OCI-LY7 (cell line): Measurements from ENCODE around the gene UBE2M. TPM values are rescaled to one million over a fixed set of nuclear protein-coding genes. Genes with fewer than 3 reads are reported as not detected.

Experiments
- BruUV-seq: library from RNA; stranded (reverse); fragments of 400-500 nt; replicated peaks from 2 replicates; lab custom pipeline; 2021; lab: Mats Ljungman, UMichigan
- CTCF ChIA-PET: fragments of 300-600 bp; sonication (Branson Sonifier 250); formaldehyde crosslinking; loops from one replicate; lab custom pipeline; 2022; ENCODE audit warnings: antibody characterized with exemption; ENCODE audit not compliant: unreplicated experiment; lab: Charles Lee
- POLR2A ChIA-PET: fragments of 300-600 bp; sonication (Branson Sonifier 250); formaldehyde crosslinking; loops from one replicate; lab custom pipeline; 2022; ENCODE audit warnings: antibody characterized with exemption; lab: Charles Lee
- DNase-seq: peaks from one replicate; pipeline ENCODE4 v3.0.0-alpha.2; 2015; ENCODE audit warnings: low spot score
- H2AFZ ChIP-seq: fragments of 200-600 bp; sonication (generic), shearing (Covaris generic); 2 replicates; pipeline ENCODE4 v1.6.1; 2014; ENCODE audit warnings: mild to moderate bottlenecking, antibody characterized with exemption, low read length, moderate library complexity
- H3K27ac ChIP-seq: fragments of 200-600 bp; sonication (generic); 2 replicates; pipeline ENCODE4 v1.5.1; 2014; ENCODE audit warnings: mixed run types, low read depth, mild to moderate bottlenecking, moderate library complexity, low read length, inconsistent platforms; ENCODE audit not compliant: poor library complexity, severe bottlenecking
- H3K36me3 ChIP-seq: fragments of 200-600 bp; sonication (generic); 2 replicates; pipeline ENCODE4 v1.6.1; 2014; ENCODE audit warnings: mild to moderate bottlenecking, antibody characterized with exemption, low read length, moderate library complexity, mixed read lengths; ENCODE audit not compliant: insufficient read depth
- H3K4me1 ChIP-seq: fragments of 200-600 bp; sonication (generic); 2 replicates; pipeline ENCODE4 v1.5.1; 2014; ENCODE audit warnings: mild to moderate bottlenecking, low read length; ENCODE audit not compliant: insufficient read depth, poor library complexity, severe bottlenecking
- H3K4me2 ChIP-seq: fragments of 200-600 bp; sonication (generic); 2 replicates; pipeline ENCODE4 v1.6.1; 2014; ENCODE audit warnings: mild to moderate bottlenecking, low read length
- H3K4me3 ChIP-seq: fragments of 200-600 bp; sonication (generic); 2 replicates; pipeline ENCODE4 v1.5.1; 2014; ENCODE audit warnings: mild to moderate bottlenecking, low read depth, low read length; ENCODE audit not compliant: poor library complexity, severe bottlenecking
- H3K79me2 ChIP-seq: fragments of 200-600 bp; sonication (generic); 2 replicates; pipeline ENCODE4 v1.6.1; 2016; ENCODE audit warnings: low read depth, mild to moderate bottlenecking, low read length, moderate library complexity, mixed read lengths; ENCODE audit not compliant: insufficient read depth
- H3K9me2 ChIP-seq: fragments of 200-600 bp; sonication (generic); 2 replicates; pipeline ENCODE4 v1.6.1; 2016; ENCODE audit warnings: mild to moderate bottlenecking, low read length, mixed read lengths; ENCODE audit not compliant: insufficient read depth
- H3K9me3 ChIP-seq: fragments of 200-600 bp; sonication (generic); 2 replicates; pipeline ENCODE4 v1.6.1; 2014; ENCODE audit warnings: mild to moderate bottlenecking, mixed run types, low read length, mixed read lengths
- H4K20me1 ChIP-seq: fragments of 200-600 bp; sonication (generic); 2 replicates; pipeline ENCODE4 v1.6.1; 2014; ENCODE audit warnings: mild to moderate bottlenecking, antibody characterized with exemption, low read length, moderate library complexity, mixed read lengths; ENCODE audit not compliant: insufficient read depth
- CTCF ChIP-seq: fragments of 200-600 bp; sonication (generic); conservative IDR thresholded peaks from 2 replicates; pipeline ENCODE4 v1.5.1; 2014; ENCODE audit warnings: mild to moderate bottlenecking, antibody characterized with exemption, low read length, moderate library complexity, mixed read lengths
- EZH2phosphoT487 ChIP-seq: fragments of 200-600 bp; sonication (generic); IDR thresholded peaks from 2 replicates; pipeline ENCODE4 v1.6.1; 2018; ENCODE audit warnings: low read depth, borderline replicate concordance, mild to moderate bottlenecking, mixed run types, antibody characterized with exemption, low read length, moderate library complexity, mixed read lengths
- intact Hi-C: fragments of 100-400 bp; cut with micrococcal nuclease; formaldehyde crosslinking; loops from one replicate; pipeline ENCODE4 v1.10.0; 2022; ENCODE audit not compliant: unreplicated experiment
- total RNA-seq, 2 experiments: library from RNA; depleted of rRNA in 1 of 2; stranded (reverse); fragments of >200 nt in 1 of 2; shearing (Covaris generic) in 1 of 2; gene quantifications; 2 replicates each; pipeline ENCODE4 v1.2.3, GENCODE V29; 2014 to 2022

The UBE2M gene
- total RNA-seq, 2 experiments from 2014 or later: 101 to 117 TPM

DNA sequence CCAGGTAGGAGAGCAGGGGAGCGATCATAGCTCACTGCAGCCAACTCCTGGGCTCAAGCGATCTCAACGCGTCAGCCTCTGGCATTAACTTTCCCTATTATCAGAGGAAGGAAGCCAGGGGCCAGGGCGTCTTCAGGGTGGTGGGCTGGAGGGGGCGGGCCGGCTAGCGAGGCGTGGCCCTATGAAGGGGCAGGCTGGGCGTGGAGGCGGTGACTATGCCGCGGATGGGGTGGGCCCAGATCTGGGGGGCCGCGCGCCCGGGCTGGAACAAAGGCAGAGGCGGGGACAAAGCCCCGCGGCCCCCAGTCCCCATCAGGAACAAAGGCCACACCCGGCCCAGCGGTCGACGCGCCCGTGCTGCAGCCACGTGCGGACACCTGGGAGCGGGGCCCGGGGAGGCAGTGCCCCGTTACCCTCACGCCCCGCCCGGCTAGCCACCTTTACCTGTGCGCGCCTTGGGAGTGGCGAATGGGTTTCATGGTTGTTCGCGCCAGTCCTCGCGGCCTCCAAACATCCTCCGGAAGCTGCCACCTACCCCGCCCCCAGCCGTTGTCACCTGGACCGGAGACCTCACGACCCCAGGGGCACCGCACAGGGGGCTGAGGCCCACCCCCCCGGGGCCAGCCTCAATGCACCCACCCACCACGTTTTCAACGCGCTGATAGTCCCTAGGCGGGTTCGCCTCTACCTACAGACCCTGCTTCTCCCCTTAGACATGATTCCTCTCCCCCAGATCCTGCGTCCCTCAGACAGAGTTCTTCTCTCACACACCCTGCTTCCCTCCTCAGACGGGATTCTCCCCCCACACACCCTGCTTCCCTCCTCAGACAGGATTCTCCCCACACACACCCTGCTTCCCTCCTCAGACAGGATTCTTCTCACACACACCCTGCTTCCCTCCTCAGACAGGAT, 19.9 kb downstream of the UBE2M start:
- Histone ChIP-seq H3K9me2 (no peaks in the 10 kb centered on the region), H3K79me2 (no peaks in the 10 kb centered on the region), H3K4me3 (peak overlapping the region; percentile 36), H3K27ac (no peak overlapping the region), H3K36me3 (no peaks in the 10 kb centered on the region), H2AFZ (peak overlapping the region; percentile 55; the same call in 1 of the 2 replicates), H3K9me3 (no peaks in the 10 kb centered on the region), H3K4me1 (peaks cover 13% of the 10 kb centered on the region), H4K20me1 (no peaks in the 10 kb centered on the region), H3K4me2 (peak overlapping the region; percentile 44)
- CTCF ChIA-PET: no interaction called here
- no peak for DNase-seq
- TF ChIP-seq CTCF: no peak
- TF ChIP-seq EZH2phosphoT487: no peak
- BruUV-seq: no TSS peak
- POLR2A ChIA-PET: no interaction called here
- intact Hi-C loops: no loop called here

DNA sequence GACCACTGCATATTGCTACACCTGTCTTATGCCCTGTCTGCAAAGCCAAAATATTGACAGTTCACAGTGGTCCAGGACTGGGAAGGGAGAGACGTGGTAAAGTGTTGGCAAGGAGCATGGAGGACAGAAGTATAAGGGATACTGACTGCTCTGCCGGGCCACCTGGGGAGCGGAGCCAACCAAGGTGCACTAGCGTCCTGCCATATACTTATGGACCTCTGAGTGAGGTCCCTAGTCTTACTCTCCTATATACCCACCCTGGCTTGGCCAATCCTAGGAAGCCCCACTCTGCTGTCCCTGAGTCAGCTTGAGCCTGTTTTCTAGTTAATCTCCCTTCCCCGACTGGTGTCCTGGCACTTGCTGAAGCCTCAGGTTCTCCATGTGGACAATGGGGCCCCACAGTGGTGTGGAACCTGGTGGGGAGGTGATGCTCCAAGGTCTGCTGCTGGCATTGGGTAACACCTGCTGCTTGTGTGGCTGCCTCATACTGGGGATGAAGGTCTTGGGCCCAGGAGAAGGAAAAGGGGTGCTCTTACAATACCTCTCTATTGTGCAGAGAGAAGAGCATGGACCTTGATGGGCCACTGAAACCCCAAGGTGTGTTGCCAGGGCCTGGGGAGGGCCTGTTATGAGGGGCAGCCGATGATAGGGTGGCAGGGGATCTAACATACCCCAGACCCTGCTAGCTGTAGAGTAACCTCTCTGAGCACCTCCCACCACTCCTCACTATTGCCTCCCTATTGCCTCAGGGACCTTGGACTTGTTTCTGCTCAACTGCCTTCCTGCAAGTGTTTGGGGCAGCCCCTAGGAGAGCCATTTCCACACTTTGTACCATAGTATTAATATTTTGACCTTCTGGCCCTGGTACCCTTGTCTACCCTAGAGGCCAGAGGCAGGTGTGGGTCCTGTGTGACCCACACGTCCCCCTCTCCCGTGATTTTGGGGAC, 21.3 kb downstream of the UBE2M start:
- POLR2A ChIA-PET: no interaction called here
- intact Hi-C loops: no loop called here
- BruUV-seq: no TSS peak

More for the DNA sequence above, 21.3 kb downstream of the UBE2M start:
- DNase-seq: no peak
- Histone ChIP-seq H3K4me1 (peaks cover 10% of the 10 kb centered on the region), H3K4me2 (no peak overlapping the region), H3K27ac (no peak overlapping the region), H3K9me2 (no peaks in the 10 kb centered on the region), H3K79me2 (no peaks in the 10 kb centered on the region), H4K20me1 (no peaks in the 10 kb centered on the region), H3K4me3 (no peak overlapping the region), H3K9me3 (no peaks in the 10 kb centered on the region), H3K36me3 (no peaks in the 10 kb centered on the region), H2AFZ (no peak overlapping the region; the same call in 1 of the 2 replicates)
- TF ChIP-seq EZH2phosphoT487 (no peak), CTCF (no peak)
- CTCF ChIA-PET: no interaction called here
